ENCODE results near the gene COX6A2. TPM values are rescaled to one million over a fixed set of nuclear protein-coding genes. Genes with fewer than 3 reads are reported as not detected.

COX6A2 gene
- total and polyA plus RNA-seq, 8 donors, result 0.39 to 5.5 (median 0.57) TPM; not detected in 2

- H3K36me3 ChIP-seq, result no peaks in the 10 kb centered on the region
- no peaks in the 10 kb centered on the region for H3K4me1 ChIP-seq
- DNase-seq, result peak in 1 of 6 donors; percentile 2
- intact Hi-C loops (cut with DNase I), result no loop called here
- WGBS, 2 donors, result 0 to 17% methylated on average over 1 of the region's 1 CpG
- no peak for ATAC-seq
- H3K27me3 ChIP-seq, result no peaks in the 10 kb centered on the region
- no peak overlapping the region for H3K27ac ChIP-seq
- TF ChIP-seq CTCF (IDR thresholded peaks at IDR 0.05), result no peak
- no peak overlapping the region for H3K4me3 ChIP-seq
- no peak for FAIRE-seq
- no peaks in the 10 kb centered on the region for H3K9me3 ChIP-seq
These were observed 1.2 kb upstream of the COX6A2 start for GRCh38 chr16:31429314-31429713.

GRCh38 chr16:31428638-31429247 is 583 bp upstream of the COX6A2 start:
- peak in 1 of 6 donors; percentile 1 for DNase-seq
- FAIRE-seq, result no peak
- 76 to 81% methylated on average over 7 of the region's 7 CpGs for WGBS, 2 donors
- intact Hi-C loops (cut with DNase I), result no loop called here
- peak overlapping the region in 2 of 4 donors; percentile 39 to 47 for H3K4me3 ChIP-seq
- no peaks in the 10 kb centered on the region for H3K27me3 ChIP-seq
- ATAC-seq, result peak; percentile 23 to 45 (median 38)
- H3K4me1 ChIP-seq, result no peaks in the 10 kb centered on the region
- TF ChIP-seq CTCF (IDR thresholded peaks at IDR 0.05), result no peak
- H3K36me3 ChIP-seq, result no peaks in the 10 kb centered on the region
- H3K27ac ChIP-seq, result peak overlapping the region in 1 of 4 donors; percentile 22
- H3K9me3 ChIP-seq, result no peaks in the 10 kb centered on the region

GRCh38 chr16:31427441-31428278 is 500 bp downstream of the COX6A2 start:
- Histone ChIP-seq H3K27me3 (no peaks in the 10 kb centered on the region), H3K4me3 (peak overlapping the region in 2 of 4 donors; percentile 39 to 47), H3K27ac (peak overlapping the region in 2 of 4 donors; percentile 22 to 51), H3K36me3 (no peaks in the 10 kb centered on the region), H3K4me1 (no peaks in the 10 kb centered on the region), H3K9me3 (no peaks in the 10 kb centered on the region)
- peak; percentile 58 to 86 (median 78) for DNase-seq
- ATAC-seq, result peak; percentile 80 to 88 (median 86)
- no peak for TF ChIP-seq CTCF (IDR thresholded peaks at IDR 0.05)
- intact Hi-C loops (cut with DNase I), result no loop called here
- FAIRE-seq, result no peak
- WGBS, 2 donors, result 12 to 22% methylated on average over 47 to 79 of the region's 83 CpGs

- H3K27ac ChIP-seq, result no peak overlapping the region
- no peaks in the 10 kb centered on the region for H3K4me1 ChIP-seq
- no peaks in the 10 kb centered on the region for H3K9me3 ChIP-seq
- FAIRE-seq, result no peak
- no peak for ATAC-seq
- no peak overlapping the region for H3K4me3 ChIP-seq
- no peaks in the 10 kb centered on the region for H3K36me3 ChIP-seq
- 64 to 73% methylated on average over 12 of the region's 12 CpGs for WGBS, 2 donors
- intact Hi-C loops (cut with DNase I), result no loop called here
- no peaks in the 10 kb centered on the region for H3K27me3 ChIP-seq
- peak in 1 of 6 donors; percentile 20 for DNase-seq
- TF ChIP-seq CTCF (IDR thresholded peaks at IDR 0.05), result no peak
These were observed 4.4 kb downstream of the COX6A2 start for GRCh38 chr16:31423801-31424200.

Data from pancreas (tissue), 10 donors.